ENCODE results near the gene CHRNA4. TPM values are rescaled to one million over a fixed set of nuclear protein-coding genes. Genes with fewer than 3 reads are reported as not detected.

CHRNA4 gene
- total RNA-seq, 2 donors from 2014 or later = not detected

DNA sequence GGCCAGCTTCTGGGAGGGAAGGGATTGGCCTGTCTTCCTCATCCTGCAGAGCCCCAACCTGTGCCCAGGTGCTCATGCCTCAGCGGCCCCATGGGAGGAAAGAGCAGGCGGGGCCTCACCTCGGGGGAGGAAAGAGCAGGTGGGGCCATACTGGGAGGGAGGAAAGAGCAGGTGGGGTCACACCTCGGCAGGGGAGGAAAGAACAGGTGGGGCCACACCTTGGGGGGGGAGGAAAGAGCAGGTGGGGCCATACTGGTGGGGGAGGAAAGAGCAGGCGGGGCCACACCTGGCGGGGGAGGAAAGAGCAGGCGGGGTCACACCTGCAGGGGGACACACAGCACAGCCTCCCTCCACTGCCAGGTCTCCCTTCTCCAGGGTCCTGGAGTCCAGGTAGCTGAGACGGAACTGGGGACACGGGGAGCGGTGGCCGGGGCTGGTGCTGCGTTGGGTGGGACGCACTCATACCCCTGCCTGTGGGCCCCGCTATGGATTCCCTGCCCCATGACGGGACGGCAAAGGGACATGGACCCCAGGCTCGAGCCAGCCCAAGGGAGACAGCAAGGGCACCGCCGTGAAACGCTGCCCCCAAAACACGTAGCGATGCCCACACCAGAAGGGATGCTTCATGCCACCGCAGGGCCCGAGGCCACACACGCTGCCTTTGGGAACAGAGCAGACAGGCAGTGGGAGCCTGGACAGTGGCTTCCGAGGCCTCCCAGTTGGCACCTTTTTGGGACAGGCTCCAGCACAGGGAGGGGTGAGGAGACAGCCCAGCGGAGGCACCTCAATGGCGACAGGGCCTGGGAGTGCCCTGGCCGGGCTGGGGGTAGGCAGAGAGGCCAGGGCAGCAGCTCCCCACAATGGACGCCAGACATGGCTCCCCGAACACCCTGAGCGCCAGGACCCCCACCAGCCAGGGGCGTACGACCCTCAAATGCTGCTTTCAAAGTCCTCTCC is 43.3 kb upstream of the CHRNA4 start:
- no peak for ATAC-seq
- WGBS, 2 donors = 48 to 52% methylated on average over 19 to 32 of the region's 34 CpGs
- DNase-seq = no peak
- Histone ChIP-seq H3K27me3 (no peaks in the 10 kb centered on the region), H3K9me3 (no peaks in the 10 kb centered on the region), H3K4me3 (no peak overlapping the region), H3K36me3 (replicated peaks in 1 of 2; ENCODE audit: insufficient read depth in 1 of 2, low read depth in 2 of 2) (no peaks in the 10 kb centered on the region), H3K4me1 (no peaks in the 10 kb centered on the region), H3K27ac (no peak overlapping the region)
- intact Hi-C loops (cut with DNase I) = no loop called here
- TF ChIP-seq CTCF (IDR thresholded peaks at IDR 0.05) (no peak), POLR2A (IDR thresholded peaks at IDR 0.05) (no peak)

- no peak overlapping the region for H3K4me3 ChIP-seq
- no peak for TF ChIP-seq POLR2A (IDR thresholded peaks at IDR 0.05)
- peak in 1 of 7 experiments; percentile 4 for TF ChIP-seq CTCF (IDR thresholded peaks at IDR 0.05)
- intact Hi-C loops (cut with DNase I) = no loop called here
- no peaks in the 10 kb centered on the region for H3K9me3 ChIP-seq
- no peak overlapping the region for H3K27ac ChIP-seq
- ATAC-seq (no peak), DNase-seq (no peak)
- no peaks in the 10 kb centered on the region for H3K36me3 ChIP-seq (replicated peaks in 1 of 2; ENCODE audit: insufficient read depth in 1 of 2, low read depth in 2 of 2)
- WGBS, 2 donors = 50 to 67% methylated on average over 14 to 19 of the region's 19 CpGs
- no peaks in the 10 kb centered on the region for H3K4me1 ChIP-seq
- H3K27me3 ChIP-seq = no peaks in the 10 kb centered on the region
These were observed 42.4 kb upstream of the CHRNA4 start for GRCh38 chr20:63403403-63404105.

GRCh38 chr20:63402860-63403220 is 41.7 kb upstream of the CHRNA4 start:
- Histone ChIP-seq H3K9me3 (no peaks in the 10 kb centered on the region), H3K4me1 (no peaks in the 10 kb centered on the region), H3K27me3 (no peaks in the 10 kb centered on the region), H3K27ac (no peak overlapping the region), H3K36me3 (replicated peaks in 1 of 2; ENCODE audit: insufficient read depth in 1 of 2, low read depth in 2 of 2) (no peaks in the 10 kb centered on the region), H3K4me3 (no peak overlapping the region)
- DNase-seq = no peak
- TF ChIP-seq POLR2A (IDR thresholded peaks at IDR 0.05) = no peak
- no peak for TF ChIP-seq CTCF (IDR thresholded peaks at IDR 0.05)
- no peak for ATAC-seq
- intact Hi-C loops (cut with DNase I) = no loop called here
- WGBS, 2 donors = 28 to 59% methylated on average over 5 to 9 of the region's 9 CpGs

DNA sequence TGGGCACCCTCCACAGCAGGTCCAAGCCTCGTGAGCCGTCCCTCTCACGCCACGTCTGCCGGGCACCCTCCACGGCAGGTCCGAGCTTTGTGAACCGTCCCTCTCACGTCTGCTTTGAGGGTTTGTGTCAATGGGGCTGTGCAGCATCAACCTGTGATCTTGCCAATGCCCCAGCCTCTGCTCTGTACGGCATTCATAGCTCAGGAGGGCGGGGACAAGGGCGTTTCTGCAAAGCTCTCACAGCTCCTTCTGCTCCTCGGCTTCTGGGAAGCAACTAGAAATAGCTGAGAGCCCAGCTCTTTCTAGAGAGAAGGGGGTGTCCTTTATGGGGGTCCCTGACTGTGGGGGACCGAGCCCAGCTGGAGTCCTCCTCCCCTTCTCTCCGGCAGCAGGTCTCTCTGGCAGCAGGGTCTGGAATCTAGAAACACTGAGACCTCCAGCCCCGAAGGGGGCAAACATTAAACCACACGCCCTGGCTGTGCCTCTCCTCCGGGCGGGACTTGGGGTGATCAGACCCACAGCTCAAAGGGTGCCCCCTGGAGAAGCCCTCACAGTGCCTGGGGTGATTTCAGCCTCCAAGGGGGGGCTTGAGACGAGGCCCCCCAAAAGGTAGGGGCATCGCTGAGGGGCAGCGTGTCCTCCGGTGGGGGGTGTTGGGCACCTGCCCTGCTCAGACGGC is 41.2 kb upstream of the CHRNA4 start:
- TF ChIP-seq POLR2A (IDR thresholded peaks at IDR 0.05) (no peak), CTCF (IDR thresholded peaks at IDR 0.05) (no peak)
- Histone ChIP-seq H3K4me1 (no peaks in the 10 kb centered on the region), H3K4me3 (no peak overlapping the region), H3K36me3 (replicated peaks in 1 of 2; ENCODE audit: insufficient read depth in 1 of 2, low read depth in 2 of 2) (no peaks in the 10 kb centered on the region), H3K27me3 (no peaks in the 10 kb centered on the region), H3K27ac (no peak overlapping the region), H3K9me3 (no peaks in the 10 kb centered on the region)
- WGBS, 2 donors = 37 to 42% methylated on average over 5 to 22 of the region's 24 CpGs
- no peak for DNase-seq
- intact Hi-C loops (cut with DNase I) = no loop called here
- no peak for ATAC-seq
